Activated naive CD4-positive, alpha-beta T cell treated with anti-CD3 and anti-CD28 coated beads, Interleukin-2, amount 10 ng/mL, durations not matched to agents 7 days and 5 days (primary cell): ENCODE results near the gene NLN.
A peak's percentile ranks its signal among the peaks of the same experiment; 100 is the strongest.

Experiments used
- CTCF ChIA-PET: fragments of 350-600 bp; sonication (Branson Sonifier 250); formaldehyde crosslinking; loops from one replicate; lab custom pipeline; 2021; ENCODE audit warnings: antibody characterized with exemption; lab: Charles Lee
- DNase-seq: peaks from one replicate; pipeline ENCODE4 v3.0.0-alpha.2; 2020
- H3K27ac Mint-ChIP-seq: one replicate; pipeline ENCODE4 v1.8.0; 2021; ENCODE audit warnings: mild to moderate bottlenecking, moderate library complexity, mixed read lengths
- H3K27me3 Mint-ChIP-seq: one replicate; pipeline ENCODE4 v1.8.0; 2021; ENCODE audit warnings: mild to moderate bottlenecking, mixed read lengths
- H3K36me3 Mint-ChIP-seq: one replicate; pipeline ENCODE4 v1.8.0; 2021; ENCODE audit warnings: mixed read lengths
- H3K4me1 Mint-ChIP-seq: one replicate; pipeline ENCODE4 v1.8.0; 2021; ENCODE audit warnings: mixed read lengths
- H3K4me3 Mint-ChIP-seq: one replicate; pipeline ENCODE4 v1.8.0; 2021; ENCODE audit warnings: mild to moderate bottlenecking, moderate library complexity, mixed read lengths
- H3K9me3 Mint-ChIP-seq: one replicate; pipeline ENCODE4 v1.8.0; 2021; ENCODE audit warnings: mixed read lengths

Gene NLN

GRCh38 chr5:65742565-65743231 is 20.7 kb downstream of the NLN start:
- H3K36me3 Mint-ChIP-seq = no peaks in the 10 kb centered on the region
- H3K9me3 Mint-ChIP-seq = peaks cover 2% of the 10 kb centered on the region
- H3K27me3 Mint-ChIP-seq = no peaks in the 10 kb centered on the region
- DNase-seq = peak; percentile 29
- H3K4me3 Mint-ChIP-seq = no peak overlapping the region
- H3K4me1 Mint-ChIP-seq = peaks cover 4% of the 10 kb centered on the region
- no peak overlapping the region for H3K27ac Mint-ChIP-seq
- CTCF ChIA-PET = interaction anchor here (0.9 to 1.3 kb wide), 3 partner anchors 16 to 444 kb away, joined by 3 to 4 read pairs (median 3); no protein-coding TSS in a partner anchor

- no peak overlapping the region for H3K27ac Mint-ChIP-seq
- H3K9me3 Mint-ChIP-seq = peaks cover 3% of the 10 kb centered on the region
- H3K4me3 Mint-ChIP-seq = no peak overlapping the region
- H3K27me3 Mint-ChIP-seq = no peaks in the 10 kb centered on the region
- CTCF ChIA-PET = no interaction called here
- no peak for DNase-seq
- H3K36me3 Mint-ChIP-seq = peaks cover 3% of the 10 kb centered on the region
- H3K4me1 Mint-ChIP-seq = no peaks in the 10 kb centered on the region
These were observed 27.3 kb downstream of the NLN start for GRCh38 chr5:65749221-65749844.

- H3K36me3 Mint-ChIP-seq = peaks cover 3% of the 10 kb centered on the region
- DNase-seq = no peak
- no peaks in the 10 kb centered on the region for H3K4me1 Mint-ChIP-seq
- H3K27ac Mint-ChIP-seq = no peak overlapping the region
- peaks cover 3% of the 10 kb centered on the region for H3K9me3 Mint-ChIP-seq
- no peaks in the 10 kb centered on the region for H3K27me3 Mint-ChIP-seq
- CTCF ChIA-PET = no interaction called here
- H3K4me3 Mint-ChIP-seq = no peak overlapping the region
These were observed 28.0 kb downstream of the NLN start for GRCh38 chr5:65749956-65750355.

GRCh38 chr5:65750938-65751337 is 28.9 kb downstream of the NLN start:
- DNase-seq = no peak
- Mint-ChIP-seq H3K4me1 (no peaks in the 10 kb centered on the region), H3K9me3 (peaks cover 3% of the 10 kb centered on the region), H3K27me3 (no peaks in the 10 kb centered on the region), H3K36me3 (peaks cover 3% of the 10 kb centered on the region), H3K4me3 (no peak overlapping the region), H3K27ac (no peak overlapping the region)
- CTCF ChIA-PET = no interaction called here

GRCh38 chr5:65753189-65753588 is 31.2 kb downstream of the NLN start:
- Mint-ChIP-seq H3K4me3 (no peak overlapping the region), H3K27me3 (no peaks in the 10 kb centered on the region), H3K4me1 (no peaks in the 10 kb centered on the region), H3K36me3 (peaks cover 3% of the 10 kb centered on the region), H3K27ac (no peak overlapping the region), H3K9me3 (peaks cover 3% of the 10 kb centered on the region)
- CTCF ChIA-PET = no interaction called here
- no peak for DNase-seq

- CTCF ChIA-PET = no interaction called here
- H3K36me3 Mint-ChIP-seq = peaks cover 5% of the 10 kb centered on the region
These were observed 36.6 kb downstream of the NLN start for GRCh38 chr5:65758546-65759144.

GRCh38 chr5:65760504-65761275 is 38.7 kb downstream of the NLN start:
- H3K27ac Mint-ChIP-seq = no peak overlapping the region
- no peak overlapping the region for H3K4me3 Mint-ChIP-seq

More at GRCh38 chr5:65758546-65759144, 36.6 kb downstream of the NLN start:
- no peak for DNase-seq
- Mint-ChIP-seq H3K9me3 (no peaks in the 10 kb centered on the region), H3K4me1 (peaks cover 14% of the 10 kb centered on the region), H3K4me3 (no peak overlapping the region), H3K27ac (no peak overlapping the region), H3K27me3 (no peaks in the 10 kb centered on the region)

GRCh38 chr5:65762234-65762633 is 40.2 kb downstream of the NLN start:
- Mint-ChIP-seq H3K4me3 (no peak overlapping the region), H3K9me3 (no peaks in the 10 kb centered on the region), H3K27me3 (no peaks in the 10 kb centered on the region), H3K27ac (no peak overlapping the region), H3K4me1 (peaks cover 14% of the 10 kb centered on the region), H3K36me3 (peaks cover 16% of the 10 kb centered on the region)
- no peak for DNase-seq
- CTCF ChIA-PET = interaction anchor here (0.8 to 2.3 kb wide), 3 partner anchors 16 to 544 kb away, joined by 3 to 15 read pairs (median 9); partner anchors contain the start of gene ERBIN

More at GRCh38 chr5:65760504-65761275, 38.7 kb downstream of the NLN start:
- peak; percentile 80 for DNase-seq
- H3K36me3 Mint-ChIP-seq = peaks cover 5% of the 10 kb centered on the region
- CTCF ChIA-PET = interaction anchor here (0.6 to 2.3 kb wide), 11 partner anchors 9 to 950 kb away, joined by 3 to 15 read pairs (median 3); partner anchors contain the start of gene ERBIN
- no peaks in the 10 kb centered on the region for H3K9me3 Mint-ChIP-seq
- H3K4me1 Mint-ChIP-seq = peaks cover 14% of the 10 kb centered on the region
- no peaks in the 10 kb centered on the region for H3K27me3 Mint-ChIP-seq

GRCh38 chr5:65765582-65765981 is 43.6 kb downstream of the NLN start:
- CTCF ChIA-PET = no interaction called here
- Mint-ChIP-seq H3K4me1 (peaks cover 9% of the 10 kb centered on the region), H3K27me3 (no peaks in the 10 kb centered on the region), H3K9me3 (peaks cover 7% of the 10 kb centered on the region), H3K27ac (no peak overlapping the region), H3K36me3 (peaks cover 22% of the 10 kb centered on the region), H3K4me3 (no peak overlapping the region)
- no peak for DNase-seq

- Mint-ChIP-seq H3K9me3 (peaks cover 7% of the 10 kb centered on the region), H3K36me3 (peaks cover 22% of the 10 kb centered on the region), H3K27ac (no peak overlapping the region), H3K4me3 (no peak overlapping the region), H3K4me1 (peaks cover 5% of the 10 kb centered on the region), H3K27me3 (no peaks in the 10 kb centered on the region)
- no peak for DNase-seq
- CTCF ChIA-PET = no interaction called here
These were observed 44.2 kb downstream of the NLN start for GRCh38 chr5:65766175-65766574.

GRCh38 chr5:65766781-65767180 is 44.8 kb downstream of the NLN start:
- DNase-seq = no peak
- no peaks in the 10 kb centered on the region for H3K4me1 Mint-ChIP-seq
- H3K27me3 Mint-ChIP-seq = no peaks in the 10 kb centered on the region
- no peak overlapping the region for H3K4me3 Mint-ChIP-seq
- H3K27ac Mint-ChIP-seq = no peak overlapping the region
- CTCF ChIA-PET = no interaction called here
- peaks cover 22% of the 10 kb centered on the region for H3K36me3 Mint-ChIP-seq
- H3K9me3 Mint-ChIP-seq = peaks cover 7% of the 10 kb centered on the region

- Mint-ChIP-seq H3K27ac (no peak overlapping the region), H3K27me3 (no peaks in the 10 kb centered on the region), H3K36me3 (peaks cover 22% of the 10 kb centered on the region), H3K9me3 (peaks cover 7% of the 10 kb centered on the region), H3K4me1 (no peaks in the 10 kb centered on the region), H3K4me3 (no peak overlapping the region)
- no peak for DNase-seq
- CTCF ChIA-PET = no interaction called here
These were observed 45.6 kb downstream of the NLN start for GRCh38 chr5:65767565-65767964.

GRCh38 chr5:65768723-65769346 is 46.8 kb downstream of the NLN start:
- Mint-ChIP-seq H3K27me3 (no peaks in the 10 kb centered on the region), H3K27ac (no peak overlapping the region), H3K36me3 (peaks cover 21% of the 10 kb centered on the region), H3K4me3 (no peak overlapping the region), H3K4me1 (no peaks in the 10 kb centered on the region), H3K9me3 (peaks cover 7% of the 10 kb centered on the region)
- CTCF ChIA-PET = no interaction called here
- no peak for DNase-seq

GRCh38 chr5:65769539-65769938 is 47.5 kb downstream of the NLN start:
- CTCF ChIA-PET = no interaction called here
- DNase-seq = no peak
- Mint-ChIP-seq H3K27ac (no peak overlapping the region), H3K9me3 (peaks cover 7% of the 10 kb centered on the region), H3K36me3 (peaks cover 21% of the 10 kb centered on the region), H3K27me3 (no peaks in the 10 kb centered on the region), H3K4me3 (no peak overlapping the region), H3K4me1 (no peaks in the 10 kb centered on the region)
